ENCODE data around the gene EMC9.

EMC9 gene

GRCh38 chr14:24131549-24131966 lies 9.8 kb downstream of the EMC9 start:
- no peak for DNase-seq
- 0 out of 2 replicates have a peak, but pooled peaks cover 2% of the 10 kb centered on the region for H4K20me1 ChIP-seq (ENCODE audit: insufficient read depth, low read length)
- TF ChIP-seq, protein P1, sequence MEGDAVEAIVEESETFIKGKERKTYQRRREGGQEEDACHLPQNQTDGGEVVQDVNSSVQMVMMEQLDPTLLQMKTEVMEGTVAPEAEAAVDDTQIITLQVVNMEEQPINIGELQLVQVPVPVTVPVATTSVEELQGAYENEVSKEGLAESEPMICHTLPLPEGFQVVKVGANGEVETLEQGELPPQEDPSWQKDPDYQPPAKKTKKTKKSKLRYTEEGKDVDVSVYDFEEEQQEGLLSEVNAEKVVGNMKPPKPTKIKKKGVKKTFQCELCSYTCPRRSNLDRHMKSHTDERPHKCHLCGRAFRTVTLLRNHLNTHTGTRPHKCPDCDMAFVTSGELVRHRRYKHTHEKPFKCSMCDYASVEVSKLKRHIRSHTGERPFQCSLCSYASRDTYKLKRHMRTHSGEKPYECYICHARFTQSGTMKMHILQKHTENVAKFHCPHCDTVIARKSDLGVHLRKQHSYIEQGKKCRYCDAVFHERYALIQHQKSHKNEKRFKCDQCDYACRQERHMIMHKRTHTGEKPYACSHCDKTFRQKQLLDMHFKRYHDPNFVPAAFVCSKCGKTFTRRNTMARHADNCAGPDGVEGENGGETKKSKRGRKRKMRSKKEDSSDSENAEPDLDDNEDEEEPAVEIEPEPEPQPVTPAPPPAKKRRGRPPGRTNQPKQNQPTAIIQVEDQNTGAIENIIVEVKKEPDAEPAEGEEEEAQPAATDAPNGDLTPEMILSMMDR (IDR thresholded peaks at IDR 0.05; ENCODE audit: borderline replicate concordance, extremely low read depth, low read length, poor library complexity, severe bottlenecking) = no peak
- TF ChIP-seq EZH2 (IDR thresholded peaks at IDR 0.05; ENCODE audit: borderline replicate concordance, low read depth, low read length, severe bottlenecking) = no peak
- ATAC-seq (ENCODE audit: insufficient read depth, low read depth) = no peak
- no peak overlapping the region; the same call in 1 of the 2 replicates for H3K9ac ChIP-seq (ENCODE audit: low read depth, low read length)
- no peak overlapping the region for H3K27ac ChIP-seq (ENCODE audit: low read length)
- no peak overlapping the region for H3K4me2 ChIP-seq (ENCODE audit: insufficient read depth, low read length)
- H3K4me1 ChIP-seq (ENCODE audit: insufficient read depth, low read length) = peaks cover 9% of the 10 kb centered on the region
- no peak overlapping the region for H3K4me3 ChIP-seq (ENCODE audit: low read depth in 1 of 2, low read length in 2 of 2)
- H3K27me3 ChIP-seq (ENCODE audit: insufficient read depth, low read length, poor library complexity) = no peaks in the 10 kb centered on the region
- no peak overlapping the region for H2AFZ ChIP-seq (ENCODE audit: low read depth, low read length)
- peaks cover 6% of the 10 kb centered on the region for H3K79me2 ChIP-seq (ENCODE audit: insufficient read depth, low read length)
- no peaks in the 10 kb centered on the region for H3K9me3 ChIP-seq (ENCODE audit: insufficient read depth, low read length, severe bottlenecking)
- H3K36me3 ChIP-seq (ENCODE audit: insufficient read depth, low read length) = no peaks in the 10 kb centered on the region; the same call in 1 of the 2 replicates

- no peak overlapping the region for H3K4me2 ChIP-seq (ENCODE audit: insufficient read depth, low read length)
Observed at GRCh38 chr14:24130717-24131548, 10.5 kb downstream of the EMC9 start.

GRCh38 chr14:24130380-24130716 lies 11.0 kb downstream of the EMC9 start, which contains the start of gene FITM1:
Gene FITM1 (plus strand): TSS chr14:24130659. CDS start chr14:24131564, 905 bp downstream.
- TF ChIP-seq EZH2 (IDR thresholded peaks at IDR 0.05; ENCODE audit: borderline replicate concordance, low read depth, low read length, severe bottlenecking) = no peak
- TF ChIP-seq, protein P1 (IDR thresholded peaks at IDR 0.05; ENCODE audit: borderline replicate concordance, extremely low read depth, low read length, poor library complexity, severe bottlenecking) = no peak
- ATAC-seq (ENCODE audit: insufficient read depth, low read depth) (no peak), DNase-seq (no peak)
- Histone ChIP-seq H3K4me3 (ENCODE audit: low read depth in 1 of 2, low read length in 2 of 2) (no peak within 1 kb of the TSS), H4K20me1 (ENCODE audit: insufficient read depth, low read length) (no peaks in the 10 kb centered on the region), H3K36me3 (ENCODE audit: insufficient read depth, low read length) (no peaks in the 10 kb centered on the region), H3K4me2 (ENCODE audit: insufficient read depth, low read length) (no peak within 1 kb of the TSS), H2AFZ (ENCODE audit: low read depth, low read length) (no peak within 1 kb of the TSS), H3K4me1 (ENCODE audit: insufficient read depth, low read length) (peaks cover 2% of the 10 kb centered on the region), H3K9ac (ENCODE audit: low read depth, low read length) (no peak within 1 kb of the TSS), H3K79me2 (ENCODE audit: insufficient read depth, low read length) (no peaks in the 10 kb centered on the region), H3K27me3 (ENCODE audit: insufficient read depth, low read length, poor library complexity) (no peaks in the 10 kb centered on the region), H3K9me3 (ENCODE audit: insufficient read depth, low read length, severe bottlenecking) (no peaks in the 10 kb centered on the region), H3K27ac (ENCODE audit: low read length) (no peak within 1 kb of the TSS)

More at GRCh38 chr14:24130717-24131548, 10.5 kb downstream of the EMC9 start:
- DNase-seq (no peak), ATAC-seq (ENCODE audit: insufficient read depth, low read depth) (no peak)
- H2AFZ ChIP-seq (ENCODE audit: low read depth, low read length) = no peak overlapping the region
- no peaks in the 10 kb centered on the region for H3K79me2 ChIP-seq (ENCODE audit: insufficient read depth, low read length)
- no peak overlapping the region for H3K4me3 ChIP-seq (ENCODE audit: low read depth in 1 of 2, low read length in 2 of 2)
- H3K4me1 ChIP-seq (ENCODE audit: insufficient read depth, low read length) = peaks cover 7% of the 10 kb centered on the region
- H3K9me3 ChIP-seq (ENCODE audit: insufficient read depth, low read length, severe bottlenecking) = no peaks in the 10 kb centered on the region
- H4K20me1 ChIP-seq (ENCODE audit: insufficient read depth, low read length) = no peaks in the 10 kb centered on the region
- H3K36me3 ChIP-seq (ENCODE audit: insufficient read depth, low read length) = no peaks in the 10 kb centered on the region
- TF ChIP-seq, protein P1 (IDR thresholded peaks at IDR 0.05; ENCODE audit: borderline replicate concordance, extremely low read depth, low read length, poor library complexity, severe bottlenecking) = no peak
- TF ChIP-seq EZH2 (IDR thresholded peaks at IDR 0.05; ENCODE audit: borderline replicate concordance, low read depth, low read length, severe bottlenecking) = no peak
- no peak overlapping the region for H3K27ac ChIP-seq (ENCODE audit: low read length)
- H3K27me3 ChIP-seq (ENCODE audit: insufficient read depth, low read length, poor library complexity) = no peaks in the 10 kb centered on the region
- no peak overlapping the region for H3K9ac ChIP-seq (ENCODE audit: low read depth, low read length)

All from DND-41 (cell line).